Measurements from ENCODE around the gene RABL6.

GRCh38 chr9:136806067-136806466 is 1.7 kb upstream of the RABL6 start:
- TF ChIP-seq CTCF (IDR thresholded peaks at IDR 0.05) (no peak), POLR2A (IDR thresholded peaks at IDR 0.05) (no peak), POLR2AphosphoS5 (IDR thresholded peaks at IDR 0.05) (no peak)

Measured in suprapubic skin (tissue), 4 donors.